Activated CD4-positive, alpha-beta T cell treated with anti-CD3 and anti-CD28 coated beads for 4 hours (primary cell): ENCODE measurements around the gene GCHFR.
A peak's percentile ranks its signal among the peaks of the same experiment; 100 is the strongest.

Source experiments
- DNase-seq, 2 donors: peaks; one replicate each; pipeline ENCODE4 v3.0.0-alpha.2; 2020

The GCHFR gene

DNA sequence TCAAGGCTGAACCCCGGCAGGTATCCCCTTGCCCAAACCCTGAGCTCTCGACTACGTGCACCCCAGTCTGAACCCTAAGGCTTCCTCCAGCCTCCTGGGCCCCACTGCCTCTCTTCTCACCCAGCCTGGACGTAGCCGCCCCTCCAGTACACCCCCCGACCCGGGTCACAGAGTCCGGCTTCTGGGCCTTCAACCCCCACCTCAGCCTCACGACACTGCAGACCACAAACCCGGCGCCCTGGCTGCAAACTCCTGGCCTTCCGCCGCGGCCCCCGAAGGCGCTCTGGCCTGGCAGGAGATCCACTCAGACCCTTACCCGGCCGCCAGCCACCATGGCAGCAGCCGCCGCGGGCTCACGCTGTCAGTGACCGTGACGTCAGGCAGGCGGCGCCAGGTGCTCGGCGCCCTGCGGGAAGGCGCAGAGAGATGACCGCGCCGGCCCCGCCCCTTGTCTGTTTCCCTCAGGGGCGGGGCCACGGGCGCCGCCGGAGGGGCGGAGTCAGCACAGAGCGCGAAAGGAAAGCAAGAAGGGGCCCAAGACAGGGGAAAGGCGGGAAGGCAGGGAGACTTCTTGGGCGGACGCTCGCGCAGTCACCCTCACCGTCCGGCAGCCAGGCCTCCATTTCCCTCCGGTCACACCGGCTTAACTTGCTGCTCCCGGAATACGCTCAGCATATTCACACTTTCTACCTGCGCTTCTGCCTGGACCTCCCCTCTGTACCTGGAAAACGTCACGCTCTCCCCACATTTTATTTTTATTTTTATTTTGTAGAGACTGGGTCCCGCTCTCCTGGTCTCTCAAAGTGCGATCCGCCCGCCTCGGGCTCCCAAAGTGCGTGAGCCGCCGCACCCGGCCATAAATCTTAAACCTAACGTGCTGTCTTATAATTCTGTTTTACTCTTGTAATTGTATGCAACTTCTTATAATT lies 8.7 kb upstream of the GCHFR start, which contains the start of gene RMDN3:
RMDN3 (minus strand) TSS at position 372 of the 929 bp plus-strand sequence. CDS start 471 bp downstream, outside the sequence.
- DNase-seq = peak; percentile 93

DNA sequence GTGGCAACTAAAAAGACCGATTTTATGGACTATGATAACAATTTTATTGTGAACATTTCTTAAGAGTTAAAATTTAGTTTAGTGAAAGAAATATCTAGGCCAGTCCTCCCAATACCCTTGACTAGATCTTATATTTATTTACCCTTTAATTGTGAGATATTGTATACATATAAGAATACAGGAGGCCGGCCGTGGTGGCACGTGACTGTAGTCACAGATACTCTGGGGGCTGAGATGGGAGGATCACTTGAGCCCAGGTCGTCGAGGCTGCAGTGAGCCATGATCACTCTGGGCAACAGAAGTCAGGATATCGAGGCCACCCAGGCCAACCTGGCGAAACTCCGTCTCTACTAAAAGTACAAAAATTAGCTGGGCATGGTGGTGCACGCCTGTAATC lies 8.1 kb upstream of the GCHFR start:
- no peak for DNase-seq

GRCh38 chr15:40756938-40757337 lies 6.9 kb upstream of the GCHFR start:
- no peak for DNase-seq

GRCh38 chr15:40759961-40760360 lies 3.9 kb upstream of the GCHFR start:
- no peak for DNase-seq

- DNase-seq = peak; percentile 21 to 29
Observed at GRCh38 chr15:40762919-40763800, 708 bp upstream of the GCHFR start.

- no peak for DNase-seq
Observed at GRCh38 chr15:40764629-40765103, 798 bp downstream of the GCHFR start.

DNA sequence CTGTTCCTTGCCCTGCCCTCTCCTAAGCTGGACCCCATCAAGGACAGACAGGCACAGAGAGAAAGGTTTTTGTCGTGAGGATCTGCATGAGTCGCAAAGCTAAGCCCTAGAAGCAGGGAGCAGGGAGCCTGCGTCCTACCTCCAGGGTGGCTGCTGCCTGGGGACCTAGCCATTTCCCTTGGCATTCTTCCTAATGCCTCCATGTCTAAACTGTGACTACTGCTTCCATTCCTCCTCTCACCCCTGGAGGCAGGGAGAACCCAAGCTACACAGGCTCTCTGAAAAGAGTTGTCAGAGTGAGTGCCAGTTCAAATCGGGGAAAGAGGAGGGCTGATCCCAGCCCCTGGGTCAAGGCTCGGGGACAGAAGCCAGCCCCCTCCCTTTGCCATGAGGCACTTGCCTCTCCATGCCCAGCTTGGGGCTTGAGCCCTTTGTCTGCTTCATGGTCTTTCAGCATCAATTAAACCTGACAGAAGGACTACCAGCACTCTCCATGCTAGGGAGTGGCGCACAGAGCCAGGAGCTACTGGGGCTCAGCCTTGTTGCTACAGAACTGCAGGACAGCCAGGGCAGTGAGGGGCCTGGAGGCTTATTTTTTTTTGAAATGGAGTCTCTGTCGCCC lies 2.4 kb downstream of the GCHFR start:
- no peak for DNase-seq

GRCh38 chr15:40766906-40767837 lies 3.3 kb downstream of the GCHFR start:
- no peak for DNase-seq

DNA sequence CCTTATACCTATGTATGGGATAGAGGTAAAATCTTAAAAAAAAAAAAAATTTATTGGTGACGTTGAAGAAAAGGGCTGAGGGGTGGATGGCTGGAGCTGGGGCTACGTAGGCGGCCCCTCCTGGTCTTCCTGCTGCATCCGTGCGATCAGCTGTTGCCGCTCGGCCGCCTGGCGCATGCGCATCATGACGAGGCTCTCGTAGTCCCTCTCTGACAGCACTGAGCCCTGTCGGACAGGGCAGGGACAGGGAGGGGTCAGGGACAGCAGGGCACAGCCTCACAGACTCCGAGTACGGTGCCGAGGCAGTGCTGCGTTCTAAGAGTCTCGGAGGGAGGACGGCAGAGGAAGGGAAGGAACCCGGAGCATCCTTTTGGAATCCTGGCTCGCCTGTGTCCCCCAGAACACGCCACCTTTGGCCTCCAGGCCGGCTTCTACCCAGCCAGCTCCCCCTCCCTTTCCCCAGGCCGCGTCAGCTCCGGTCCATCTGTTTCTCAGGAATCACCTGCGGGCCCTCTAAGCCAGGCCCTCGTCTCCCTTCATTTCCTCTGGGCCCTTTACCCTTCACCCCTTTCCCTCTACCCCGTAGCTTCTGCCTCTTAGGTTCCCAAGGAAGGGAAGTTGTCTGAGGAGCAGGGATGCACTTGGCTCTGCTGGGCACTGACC lies 4.1 kb downstream of the GCHFR start:
- DNase-seq = no peak

- DNase-seq = no peak
Observed at GRCh38 chr15:40768521-40769273, 4.8 kb downstream of the GCHFR start.

- DNase-seq = peak; percentile 62 to 80
Observed at GRCh38 chr15:40769274-40770146, 5.6 kb downstream of the GCHFR start, which contains the start of gene C15orf62. TSS of gene C15orf62 (plus strand) at chr15:40769980. CDS start at chr15:40770496, 516 bp downstream.

DNA sequence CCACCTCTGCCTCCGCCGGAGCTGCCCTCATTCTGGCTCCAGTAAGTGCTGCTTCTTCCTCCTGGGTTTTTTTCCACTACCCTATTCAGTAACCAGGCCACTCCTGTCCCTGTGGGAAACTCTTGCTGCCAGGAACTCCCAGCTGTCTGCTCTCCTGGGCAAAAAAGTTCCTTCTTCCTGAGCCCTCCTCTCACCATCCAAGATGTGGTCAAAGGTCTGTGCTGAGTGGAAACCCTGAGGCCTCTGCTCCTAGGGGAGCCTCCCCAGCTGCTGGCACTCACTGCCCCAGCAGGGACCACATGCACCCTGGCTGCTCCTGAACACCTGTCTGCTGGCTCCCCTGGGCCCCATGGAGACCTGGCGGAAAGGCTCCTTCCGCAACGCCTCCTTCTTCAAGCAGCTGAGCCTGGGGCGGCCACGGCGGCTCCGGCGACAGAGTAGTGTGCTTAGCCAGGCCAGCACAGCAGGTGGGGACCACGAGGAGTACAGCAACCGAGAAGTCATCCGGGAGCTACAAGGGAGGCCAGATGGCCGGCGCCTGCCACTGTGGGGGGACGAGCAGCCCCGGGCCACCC lies 6.4 kb downstream of the GCHFR start:
- DNase-seq = no peak

DNA sequence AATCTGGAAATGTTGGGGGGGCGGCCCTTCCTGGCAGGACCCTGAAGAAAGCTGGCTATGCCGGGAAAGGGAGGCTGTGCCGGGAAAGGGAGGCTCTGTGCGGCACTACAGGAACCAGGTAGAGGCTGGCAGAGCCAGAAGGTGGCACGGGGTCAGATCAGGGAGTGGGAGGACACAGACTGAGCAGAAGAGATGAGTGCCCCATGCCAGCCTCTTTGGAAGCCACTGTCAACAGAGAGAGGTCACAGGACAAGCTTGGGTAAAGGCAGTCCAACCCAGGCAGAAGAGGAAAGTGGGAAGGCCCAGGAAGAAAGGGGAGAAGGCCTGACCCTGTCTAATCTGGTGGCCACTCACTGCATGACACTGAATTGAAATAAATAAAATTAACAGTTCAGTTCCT lies 7.4 kb downstream of the GCHFR start:
- no peak for DNase-seq

DNA sequence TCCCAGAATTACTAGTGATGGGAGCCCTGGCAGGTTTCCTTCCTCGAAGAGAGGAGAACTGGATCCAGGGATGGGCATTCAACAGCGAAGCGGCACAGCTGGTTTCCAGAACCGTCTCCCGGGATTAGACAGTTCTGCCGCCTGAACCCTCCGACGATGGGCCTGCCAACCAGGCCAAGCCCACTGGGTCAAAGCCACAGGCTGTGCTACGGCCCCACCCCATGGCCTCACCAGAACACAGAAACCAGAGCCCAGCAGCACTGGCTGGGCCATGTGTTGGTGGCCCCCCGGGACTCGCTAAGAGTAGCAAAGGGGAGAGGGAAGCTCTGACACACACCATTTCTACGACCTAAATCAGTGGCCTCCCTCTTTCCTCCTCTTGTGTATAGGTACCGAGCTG lies 8.1 kb downstream of the GCHFR start:
- no peak for DNase-seq

DNA sequence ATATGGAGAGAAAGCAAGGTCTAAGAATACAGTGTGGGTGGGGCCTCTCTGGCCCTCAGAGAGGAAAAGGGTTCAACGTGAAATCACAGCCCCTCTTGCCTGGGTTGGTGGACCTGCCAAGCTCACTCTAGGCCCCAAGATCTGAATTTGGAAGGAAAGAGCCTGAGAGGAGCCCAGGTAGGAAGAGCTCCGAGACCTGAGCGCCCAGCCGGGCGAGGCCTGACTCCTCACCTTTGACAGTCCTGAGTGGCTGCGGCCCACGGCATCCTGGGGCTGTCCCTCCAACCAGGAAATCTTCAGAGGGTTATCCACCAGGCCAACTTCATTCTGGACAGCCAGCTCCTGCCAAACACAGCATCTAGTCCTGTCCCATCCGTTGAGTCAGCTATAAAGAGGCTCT lies 9.6 kb downstream of the GCHFR start:
- DNase-seq = no peak

GRCh38 chr15:40773902-40774301 lies 10.0 kb downstream of the GCHFR start:
- no peak for DNase-seq

- DNase-seq = no peak
Observed at GRCh38 chr15:40775007-40775406, 11.1 kb downstream of the GCHFR start.

- DNase-seq = no peak
Observed at GRCh38 chr15:40775740-40776536, 12.1 kb downstream of the GCHFR start.
